Measurements from ENCODE around the gene ACP2.

GRCh38 chr11:47278058-47278457, 29.4 kb upstream of the ACP2 start:
- TF ChIP-seq POLR2AphosphoS5 (IDR thresholded peaks at IDR 0.05; ENCODE audit: insufficient read depth in 1 of 2, low read depth in 1 of 2) (no peak), POLR2A (IDR thresholded peaks at IDR 0.05) (no peak)
- TF ChIP-seq, protein P1, sequence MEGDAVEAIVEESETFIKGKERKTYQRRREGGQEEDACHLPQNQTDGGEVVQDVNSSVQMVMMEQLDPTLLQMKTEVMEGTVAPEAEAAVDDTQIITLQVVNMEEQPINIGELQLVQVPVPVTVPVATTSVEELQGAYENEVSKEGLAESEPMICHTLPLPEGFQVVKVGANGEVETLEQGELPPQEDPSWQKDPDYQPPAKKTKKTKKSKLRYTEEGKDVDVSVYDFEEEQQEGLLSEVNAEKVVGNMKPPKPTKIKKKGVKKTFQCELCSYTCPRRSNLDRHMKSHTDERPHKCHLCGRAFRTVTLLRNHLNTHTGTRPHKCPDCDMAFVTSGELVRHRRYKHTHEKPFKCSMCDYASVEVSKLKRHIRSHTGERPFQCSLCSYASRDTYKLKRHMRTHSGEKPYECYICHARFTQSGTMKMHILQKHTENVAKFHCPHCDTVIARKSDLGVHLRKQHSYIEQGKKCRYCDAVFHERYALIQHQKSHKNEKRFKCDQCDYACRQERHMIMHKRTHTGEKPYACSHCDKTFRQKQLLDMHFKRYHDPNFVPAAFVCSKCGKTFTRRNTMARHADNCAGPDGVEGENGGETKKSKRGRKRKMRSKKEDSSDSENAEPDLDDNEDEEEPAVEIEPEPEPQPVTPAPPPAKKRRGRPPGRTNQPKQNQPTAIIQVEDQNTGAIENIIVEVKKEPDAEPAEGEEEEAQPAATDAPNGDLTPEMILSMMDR (IDR thresholded peaks at IDR 0.05), result no peak
